Activated naive CD8-positive, alpha-beta T cell (primary cell): ENCODE results near the gene RAB30.
"Not testable (repeated sequence)": the region's sequence is repeated elsewhere in the genome, so short reads cannot be mapped to it uniquely, and the experiment has no call there.

Experiments used
- H3K27ac Mint-ChIP-seq: one replicate; pipeline ENCODE4 v1.8.0; 2021; ENCODE audit warnings: mixed read lengths
- H3K27me3 Mint-ChIP-seq: one replicate; pipeline ENCODE4 v1.8.0; 2021; ENCODE audit warnings: mixed read lengths
- H3K36me3 Mint-ChIP-seq: one replicate; pipeline ENCODE4 v1.8.0; 2021; ENCODE audit warnings: mixed read lengths
- H3K4me1 Mint-ChIP-seq: one replicate; pipeline ENCODE4 v1.8.0; 2021; ENCODE audit warnings: low read depth, mixed read lengths
- H3K4me3 Mint-ChIP-seq: one replicate; pipeline ENCODE4 v1.8.0; 2021; ENCODE audit warnings: mild to moderate bottlenecking, mixed read lengths
- H3K9me3 Mint-ChIP-seq: one replicate; pipeline ENCODE4 v1.8.0; 2021; ENCODE audit warnings: low read depth, mixed read lengths

RAB30 gene

GRCh38 chr11:82978422-82979099 is 93.1 kb downstream of the RAB30 start:
- Mint-ChIP-seq H3K9me3 (no peaks in the 10 kb centered on the region), H3K4me3 (peak overlapping the region; percentile 31), H3K4me1 (peaks cover 59% of the 10 kb centered on the region), H3K36me3 (peaks cover 12% of the 10 kb centered on the region), H3K27me3 (no peaks in the 10 kb centered on the region), H3K27ac (peak overlapping the region; percentile 85)

DNA sequence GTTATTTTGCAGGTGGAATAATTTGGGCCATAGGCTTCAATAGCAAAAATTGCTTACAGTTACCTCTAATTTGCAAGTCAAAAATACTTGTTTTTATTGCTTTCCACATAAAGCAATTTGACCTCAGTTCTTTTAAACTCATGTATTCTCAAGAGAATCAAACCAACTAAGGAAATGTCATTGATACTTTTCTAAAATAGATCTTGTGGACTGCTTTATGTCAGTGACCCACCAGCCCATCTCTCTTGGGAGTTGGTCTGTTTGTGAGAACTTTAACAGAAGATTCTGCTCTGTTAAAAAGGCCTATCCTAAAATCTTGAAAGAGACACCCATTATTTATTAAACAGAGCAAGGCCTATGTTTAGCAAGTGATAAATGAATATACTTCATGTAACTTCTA is 94.9 kb downstream of the RAB30 start:
- no peak overlapping the region for H3K4me3 Mint-ChIP-seq
- peaks cover 72% of the 10 kb centered on the region for H3K4me1 Mint-ChIP-seq
- no peaks in the 10 kb centered on the region for H3K27me3 Mint-ChIP-seq
- peaks cover 7% of the 10 kb centered on the region for H3K36me3 Mint-ChIP-seq
- no peaks in the 10 kb centered on the region for H3K9me3 Mint-ChIP-seq
- no peak overlapping the region for H3K27ac Mint-ChIP-seq

- H3K9me3 Mint-ChIP-seq, result no peaks in the 10 kb centered on the region
- no peak overlapping the region for H3K4me3 Mint-ChIP-seq
- H3K36me3 Mint-ChIP-seq, result peaks cover 3% of the 10 kb centered on the region
- peaks cover 77% of the 10 kb centered on the region for H3K4me1 Mint-ChIP-seq
- H3K27me3 Mint-ChIP-seq, result no peaks in the 10 kb centered on the region
- H3K27ac Mint-ChIP-seq, result peak overlapping the region; percentile 24
These were observed 95.8 kb downstream of the RAB30 start for GRCh38 chr11:82975882-82976281.

DNA sequence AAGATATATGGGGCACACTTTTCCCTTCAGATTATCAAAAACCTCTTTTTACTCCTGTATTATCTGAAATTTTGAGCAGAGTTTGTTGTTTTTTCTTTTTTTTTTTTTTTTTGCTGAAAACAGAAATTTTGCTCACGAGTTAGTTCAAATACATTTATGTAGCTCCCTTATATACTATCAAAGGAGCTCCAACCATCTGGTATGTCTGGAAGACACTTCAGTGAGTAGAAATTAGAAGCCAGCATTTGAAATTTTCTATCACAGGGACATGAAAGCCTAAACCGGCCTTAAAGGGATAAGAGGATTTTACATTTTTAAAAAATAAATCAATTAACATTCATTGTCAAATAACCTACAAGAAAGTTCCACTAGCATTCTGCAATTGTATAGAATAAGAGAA is 96.8 kb downstream of the RAB30 start:
- H3K27me3 Mint-ChIP-seq, result no peaks in the 10 kb centered on the region
- peaks cover 3% of the 10 kb centered on the region for H3K36me3 Mint-ChIP-seq
- H3K27ac Mint-ChIP-seq, result no peak overlapping the region
- no peak overlapping the region for H3K4me3 Mint-ChIP-seq
- H3K9me3 Mint-ChIP-seq, result no peaks in the 10 kb centered on the region
- H3K4me1 Mint-ChIP-seq, result peaks cover 74% of the 10 kb centered on the region

- Mint-ChIP-seq H3K36me3 (peaks cover 3% of the 10 kb centered on the region), H3K9me3 (no peaks in the 10 kb centered on the region), H3K4me3 (no peak overlapping the region), H3K4me1 (peaks cover 74% of the 10 kb centered on the region), H3K27ac (no peak overlapping the region), H3K27me3 (no peaks in the 10 kb centered on the region)
These were observed 97.6 kb downstream of the RAB30 start for GRCh38 chr11:82974135-82974534.

DNA sequence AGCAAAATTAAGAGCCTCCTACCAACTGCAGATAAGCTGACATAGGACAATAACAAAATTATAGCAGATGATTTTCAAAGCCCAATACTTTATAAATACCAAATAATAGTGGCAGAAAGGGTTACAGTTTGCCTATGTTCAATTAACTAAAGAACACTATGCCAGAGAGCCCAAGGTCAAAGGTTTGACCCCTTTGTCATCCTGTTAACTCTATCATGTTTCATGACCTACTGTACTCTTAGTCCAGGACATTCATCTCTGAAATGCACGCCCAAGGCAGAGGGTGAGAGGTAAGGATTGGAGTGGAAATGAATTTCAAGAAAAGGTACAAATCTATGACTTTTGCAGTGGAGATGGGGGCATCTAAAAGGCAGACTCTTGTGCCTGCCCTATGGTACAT is 99.6 kb downstream of the RAB30 start:
- H3K4me3 Mint-ChIP-seq, result peak overlapping the region; percentile 82
- H3K9me3 Mint-ChIP-seq, result peaks cover 3% of the 10 kb centered on the region
- no peaks in the 10 kb centered on the region for H3K27me3 Mint-ChIP-seq
- H3K36me3 Mint-ChIP-seq, result no peaks in the 10 kb centered on the region
- peaks cover 62% of the 10 kb centered on the region for H3K4me1 Mint-ChIP-seq
- H3K27ac Mint-ChIP-seq, result peak overlapping the region; percentile 58

DNA sequence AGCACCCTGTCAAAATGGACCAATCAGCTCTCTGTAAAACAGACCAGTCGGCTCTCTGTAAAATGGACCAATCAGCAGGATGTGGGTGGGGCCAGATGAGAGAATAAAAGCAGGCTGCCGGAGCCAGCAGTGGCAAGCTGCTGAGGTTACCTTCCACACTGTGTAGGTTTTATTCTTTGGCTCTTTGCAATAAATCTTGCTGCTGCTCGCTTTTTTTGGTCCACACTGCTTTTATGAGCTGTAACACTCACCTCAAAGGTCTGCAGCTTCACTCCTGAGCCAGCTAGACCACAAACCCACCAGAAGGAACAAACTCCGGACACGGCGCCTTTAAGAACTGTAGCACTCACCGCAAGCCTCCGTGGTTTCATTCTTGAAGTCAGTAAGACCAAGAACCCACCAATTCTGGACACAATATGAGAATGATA is 100.2 kb downstream of the RAB30 start:
- H3K4me1 Mint-ChIP-seq, result peaks cover 66% of the 10 kb centered on the region
- not testable (repeated sequence) for H3K27me3 Mint-ChIP-seq, H3K36me3 Mint-ChIP-seq, H3K9me3 Mint-ChIP-seq
- peak overlapping the region; percentile 82 for H3K4me3 Mint-ChIP-seq
- H3K27ac Mint-ChIP-seq, result peak overlapping the region; percentile 58

DNA sequence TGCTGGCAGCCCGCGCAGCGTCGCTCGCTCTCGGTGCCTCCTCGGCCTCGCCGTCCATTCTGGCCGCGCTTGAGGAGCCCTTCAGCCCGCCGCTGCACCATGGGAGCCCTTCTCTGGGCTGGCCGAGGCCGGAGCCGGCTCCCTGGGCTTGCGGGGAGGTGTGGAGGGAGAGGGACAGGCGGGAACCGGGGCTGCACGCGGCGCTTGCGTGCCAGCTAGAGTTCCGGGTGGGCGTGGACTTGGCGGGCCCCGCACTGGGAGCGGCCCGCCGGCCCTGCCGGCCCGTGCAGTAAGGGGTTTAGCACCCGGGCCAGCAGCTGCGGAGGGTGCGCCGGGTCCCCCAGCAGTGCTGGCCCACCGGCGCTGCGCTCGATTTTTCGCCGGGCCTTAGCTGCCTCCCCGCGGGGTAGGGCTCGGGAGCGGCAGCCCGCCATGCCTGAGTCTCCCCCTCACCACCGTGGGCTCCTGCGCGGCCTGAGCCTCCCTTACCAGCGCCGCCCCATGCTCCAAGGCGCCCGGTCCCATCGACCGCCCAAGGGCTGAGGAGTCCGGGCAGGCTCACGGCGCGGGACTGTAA is 101.1 kb downstream of the RAB30 start:
- H3K27me3 Mint-ChIP-seq, H3K27ac Mint-ChIP-seq, H3K9me3 Mint-ChIP-seq, H3K4me3 Mint-ChIP-seq, H3K36me3 Mint-ChIP-seq: not testable (repeated sequence)
- H3K4me1 Mint-ChIP-seq, result peaks cover 63% of the 10 kb centered on the region

DNA sequence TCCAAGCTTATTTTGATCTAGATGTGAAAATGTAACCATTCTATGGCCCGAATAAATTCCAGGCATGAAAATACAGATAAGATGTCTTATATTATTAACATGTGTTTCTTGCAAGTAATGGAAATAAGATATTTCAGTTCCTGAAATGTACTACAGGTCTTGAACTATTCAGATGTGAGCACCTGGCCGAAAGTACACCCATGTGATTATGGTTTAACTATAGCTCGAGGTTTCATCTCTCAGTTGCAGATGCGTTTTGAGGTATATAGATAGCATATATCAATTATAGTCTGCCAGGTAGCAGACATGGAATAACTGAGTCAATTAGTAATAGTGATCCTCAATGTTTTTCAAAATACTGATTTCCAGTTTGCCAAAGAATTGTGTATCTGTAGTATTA is 101.9 kb downstream of the RAB30 start:
- Mint-ChIP-seq H3K4me3 (peak overlapping the region; percentile 4), H3K27me3 (no peaks in the 10 kb centered on the region), H3K9me3 (peaks cover 3% of the 10 kb centered on the region), H3K4me1 (peaks cover 68% of the 10 kb centered on the region), H3K36me3 (no peaks in the 10 kb centered on the region), H3K27ac (peak overlapping the region; percentile 77)

- no peak overlapping the region for H3K4me3 Mint-ChIP-seq
- peaks cover 2% of the 10 kb centered on the region for H3K36me3 Mint-ChIP-seq
- peaks cover 74% of the 10 kb centered on the region for H3K4me1 Mint-ChIP-seq
- H3K27me3 Mint-ChIP-seq, result no peaks in the 10 kb centered on the region
- peaks cover 3% of the 10 kb centered on the region for H3K9me3 Mint-ChIP-seq
- no peak overlapping the region for H3K27ac Mint-ChIP-seq
These were observed 104.3 kb downstream of the RAB30 start for GRCh38 chr11:82967381-82967780.

DNA sequence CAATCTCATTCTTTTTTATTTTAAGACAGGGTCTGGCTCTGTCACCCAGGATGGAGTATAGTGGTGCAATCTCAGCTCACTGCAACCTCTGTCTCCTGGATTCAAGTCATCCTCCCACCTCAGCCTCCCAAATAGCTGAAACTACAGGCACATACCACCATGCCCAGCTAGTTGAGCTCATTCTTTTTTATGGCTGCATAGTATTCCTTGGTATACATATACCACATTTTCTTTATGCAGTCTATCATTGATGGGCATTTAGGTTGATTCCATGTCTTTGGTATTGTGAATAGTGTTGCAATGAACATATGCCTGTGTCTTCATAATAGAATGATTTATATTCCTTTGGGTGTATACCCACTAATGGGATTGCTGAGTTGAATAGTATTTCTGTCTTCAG is 109.7 kb downstream of the RAB30 start:
- Mint-ChIP-seq H3K4me1 (peaks cover 82% of the 10 kb centered on the region), H3K27ac (peak overlapping the region; percentile 51)
- not testable (repeated sequence) for H3K9me3 Mint-ChIP-seq, H3K4me3 Mint-ChIP-seq, H3K27me3 Mint-ChIP-seq, H3K36me3 Mint-ChIP-seq

- peak overlapping the region; percentile 74 for H3K4me3 Mint-ChIP-seq
- H3K27me3 Mint-ChIP-seq, result no peaks in the 10 kb centered on the region
- peaks cover 87% of the 10 kb centered on the region for H3K4me1 Mint-ChIP-seq
- H3K36me3 Mint-ChIP-seq, result peaks cover 10% of the 10 kb centered on the region
- peak overlapping the region; percentile 90 for H3K27ac Mint-ChIP-seq
- H3K9me3 Mint-ChIP-seq, result no peaks in the 10 kb centered on the region
These were observed 110.9 kb downstream of the RAB30 start for GRCh38 chr11:82960779-82961143.

- Mint-ChIP-seq H3K27ac (peak overlapping the region; percentile 90), H3K36me3 (peaks cover 13% of the 10 kb centered on the region), H3K9me3 (peaks cover 3% of the 10 kb centered on the region), H3K4me1 (peaks cover 87% of the 10 kb centered on the region), H3K4me3 (peak overlapping the region; percentile 74), H3K27me3 (no peaks in the 10 kb centered on the region)
These were observed 111.5 kb downstream of the RAB30 start for GRCh38 chr11:82959987-82960778.

DNA sequence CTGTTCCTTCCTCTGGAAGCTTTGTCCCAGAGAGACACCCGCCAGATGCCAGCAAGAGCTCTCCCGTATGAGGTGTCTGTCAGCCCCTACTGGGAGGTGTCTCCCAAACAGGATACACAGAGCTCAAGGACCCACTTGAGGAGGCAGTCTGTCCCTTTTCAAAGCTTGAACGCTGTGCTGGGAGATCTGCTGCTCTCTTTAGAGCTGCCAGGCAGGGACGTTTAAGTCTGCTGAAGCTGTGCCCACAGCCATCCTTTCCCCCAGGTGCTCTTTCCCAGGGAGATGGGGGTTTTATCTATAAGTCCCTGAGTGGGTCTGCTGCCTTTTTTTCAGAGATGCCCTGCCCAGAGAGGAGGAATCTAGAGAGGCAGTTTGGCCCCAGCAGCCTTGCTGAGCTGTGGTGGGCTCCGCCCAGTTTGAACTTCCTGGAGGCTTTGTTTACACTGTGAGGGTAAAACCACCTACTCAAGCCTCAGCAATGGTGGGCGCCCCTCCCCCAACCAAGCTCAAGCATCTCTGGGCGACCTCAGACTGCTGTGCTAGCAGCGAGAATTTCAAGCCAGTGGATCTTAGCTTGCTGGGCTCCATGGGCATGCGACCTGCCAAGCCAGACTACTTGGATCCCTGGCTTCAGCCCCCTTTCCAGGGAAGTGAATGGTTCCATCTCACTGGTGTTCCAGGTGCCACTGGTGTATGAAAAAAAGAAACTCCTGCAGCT is 115.8 kb downstream of the RAB30 start:
- Mint-ChIP-seq H3K4me3 (peak overlapping the region; percentile 53), H3K36me3 (peaks cover 34% of the 10 kb centered on the region), H3K9me3 (peaks cover 19% of the 10 kb centered on the region), H3K27ac (peak overlapping the region; percentile 54), H3K4me1 (peaks cover 56% of the 10 kb centered on the region)
- H3K27me3 Mint-ChIP-seq, result not testable (repeated sequence)

DNA sequence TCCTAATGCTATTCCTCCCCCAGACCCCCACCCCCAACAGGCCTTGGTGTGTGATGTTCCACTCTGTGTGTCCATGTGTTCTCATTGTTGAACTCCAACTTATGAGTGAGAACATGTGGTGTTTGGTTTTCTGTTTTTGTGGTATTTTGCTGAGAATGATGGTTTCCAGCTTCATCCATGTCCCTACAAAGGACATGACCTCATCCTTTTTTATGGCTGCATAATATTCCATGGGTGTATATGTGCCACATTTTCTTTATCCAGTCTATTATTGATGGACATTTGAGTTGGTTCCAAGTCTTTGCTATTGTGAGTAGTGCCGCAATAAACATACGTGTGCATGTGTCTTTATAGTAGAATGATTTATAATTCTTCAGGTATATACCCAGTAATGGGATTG is 121.2 kb downstream of the RAB30 start:
- not testable (repeated sequence) for H3K27ac Mint-ChIP-seq
- H3K9me3 Mint-ChIP-seq, result peaks cover 29% of the 10 kb centered on the region

More for the DNA sequence above, 121.2 kb downstream of the RAB30 start:
- H3K4me1 Mint-ChIP-seq, result peaks cover 12% of the 10 kb centered on the region
- H3K27me3 Mint-ChIP-seq, H3K4me3 Mint-ChIP-seq: not testable (repeated sequence)
- peaks cover 31% of the 10 kb centered on the region for H3K36me3 Mint-ChIP-seq
